Neural progenitor cell (in vitro differentiated cells): ENCODE measurements around the gene SELENOO. TPM values are rescaled to one million over a fixed set of nuclear protein-coding genes. Genes with fewer than 3 reads are reported as not detected.

Experiments
- DNase-seq: peaks from one replicate; pipeline ENCODE4 v3.0.0-alpha.2; 2016; ENCODE audit warnings: low spot score
- H2AFZ ChIP-seq: fragments of 200-600 bp; sonication (generic); replicated peaks from 2 replicates; pipeline ENCODE4 v1.6.1; 2016; ENCODE audit warnings: antibody characterized with exemption
- H3F3A ChIP-seq: fragments of 200-600 bp; sonication (generic); 2 replicates; pipeline ENCODE4 v1.6.1; 2016; ENCODE audit warnings: antibody characterized with exemption, low read depth
- H3K27ac ChIP-seq: fragments of 200-600 bp; sonication (generic); 2 replicates; pipeline ENCODE4 v1.5.1; 2016; ENCODE audit warnings: mild to moderate bottlenecking
- H3K27me3 ChIP-seq: fragments of 200-600 bp; sonication (generic); 2 replicates; pipeline ENCODE4 v1.6.1; 2016; ENCODE audit warnings: mild to moderate bottlenecking, moderate library complexity
- H3K36me3 ChIP-seq: fragments of 200-600 bp; sonication (generic); 2 replicates; pipeline ENCODE4 v1.5.1; 2016
- H3K4me1 ChIP-seq: fragments of 200-600 bp; sonication (generic); 2 replicates; pipeline ENCODE4 v1.6.1; 2016; ENCODE audit warnings: mixed run types
- H3K4me2 ChIP-seq: fragments of 200-600 bp; sonication (generic); 2 replicates; pipeline ENCODE4 v1.6.1; 2016
- H3K4me3 ChIP-seq: fragments of 200-600 bp; sonication (generic); 2 replicates; pipeline ENCODE4 v1.5.1; 2016
- H3K79me2 ChIP-seq: fragments of 200-600 bp; sonication (generic); 2 replicates; pipeline ENCODE4 v1.6.1; 2016; ENCODE audit warnings: low read depth
- H3K9ac ChIP-seq: fragments of 200-600 bp; sonication (generic); 2 replicates; pipeline ENCODE4 v1.6.1; 2016
- H3K9me3 ChIP-seq: fragments of 200-600 bp; sonication (generic); 2 replicates; pipeline ENCODE4 v1.5.1; 2016; ENCODE audit warnings: low read depth
- H4K20me1 ChIP-seq: fragments of 200-600 bp; sonication (generic); 2 replicates; pipeline ENCODE4 v1.6.1; 2016; ENCODE audit warnings: low read depth
- H3K27ac Mint-ChIP-seq: 3 replicates; pipeline ENCODE4 v1.8.0; 2021; ENCODE audit warnings: mixed read lengths
- H3K27me3 Mint-ChIP-seq: 2 replicates; pipeline ENCODE4 v1.8.0; 2022; ENCODE audit warnings: low read depth, mild to moderate bottlenecking, inconsistent platforms, moderate library complexity, mixed read lengths; ENCODE audit not compliant: insufficient read depth
- H3K36me3 Mint-ChIP-seq: 3 replicates; pipeline ENCODE4 v1.8.0; 2021; ENCODE audit warnings: mixed read lengths
- H3K4me1 Mint-ChIP-seq: 3 replicates; pipeline ENCODE4 v1.8.0; 2021; ENCODE audit warnings: mixed read lengths
- H3K4me3 Mint-ChIP-seq: 3 replicates; pipeline ENCODE4 v1.8.0; 2021; ENCODE audit warnings: mild to moderate bottlenecking, moderate library complexity, mixed read lengths
- H3K9me3 Mint-ChIP-seq: 3 replicates; pipeline ENCODE4 v1.8.0; 2020; ENCODE audit warnings: mixed read lengths
- CTCF ChIP-seq: fragments of 200-600 bp; sonication (generic); IDR thresholded peaks from 2 replicates; pipeline ENCODE4 v1.5.1; 2017; ENCODE audit warnings: antibody characterized with exemption, mild to moderate bottlenecking
- EZH2 ChIP-seq: fragments of 200-600 bp; sonication (generic); IDR thresholded peaks from 2 replicates; pipeline ENCODE4 v1.6.1; 2017; ENCODE audit warnings: antibody characterized with exemption, mild to moderate bottlenecking, moderate library complexity
- EZH2phosphoT487 ChIP-seq: fragments of 200-600 bp; sonication (generic); IDR thresholded peaks from 2 replicates; pipeline ENCODE4 v1.6.1; 2017; ENCODE audit warnings: antibody characterized with exemption
- total RNA-seq: library from RNA; depleted of rRNA; stranded (reverse); fragments of >200 nt; gene quantifications from 2 replicates; pipeline ENCODE4 v1.2.3, GENCODE V29; 2015; ENCODE audit warnings: low replicate concordance

Gene SELENOO
- total RNA-seq, 1 donor from 2014 or later, result 7.6 TPM

GRCh38 chr22:50184004-50184901 lies 16.6 kb upstream of the SELENOO start:
- peaks cover 17% of the 10 kb centered on the region for H3K79me2 ChIP-seq
- H3K9ac ChIP-seq, result no peak overlapping the region
- peaks cover 14% of the 10 kb centered on the region for H3K4me1 ChIP-seq
- H3K27me3 Mint-ChIP-seq, result peaks cover 3% of the 10 kb centered on the region
- H2AFZ ChIP-seq, result no peak overlapping the region
- no peaks in the 10 kb centered on the region for H3K36me3 Mint-ChIP-seq
- no peaks in the 10 kb centered on the region for H3K9me3 Mint-ChIP-seq
- TF ChIP-seq CTCF, result no peak
- no peak for TF ChIP-seq EZH2phosphoT487
- TF ChIP-seq EZH2, result no peak
- peak overlapping the region; percentile 18 for H3K4me2 ChIP-seq
- H3K27me3 ChIP-seq, result peaks cover 16% of the 10 kb centered on the region
- DNase-seq, result peak; percentile 63
- peak overlapping the region; percentile 70 for H3K4me3 Mint-ChIP-seq
- no peak overlapping the region for H3K4me3 ChIP-seq
- H4K20me1 ChIP-seq, result peaks cover 25% of the 10 kb centered on the region
- H3K36me3 ChIP-seq, result no peaks in the 10 kb centered on the region
- peaks cover 6% of the 10 kb centered on the region for H3F3A ChIP-seq
- H3K4me1 Mint-ChIP-seq, result peaks cover 14% of the 10 kb centered on the region
- no peaks in the 10 kb centered on the region for H3K9me3 ChIP-seq
- H3K27ac Mint-ChIP-seq, result no peak overlapping the region
- H3K27ac ChIP-seq, result no peak overlapping the region

GRCh38 chr22:50184902-50185374 lies 15.9 kb upstream of the SELENOO start:
- no peak overlapping the region for H3K27ac ChIP-seq
- Mint-ChIP-seq H3K4me1 (peaks cover 10% of the 10 kb centered on the region), H3K4me3 (no peak overlapping the region), H3K27ac (no peak overlapping the region), H3K27me3 (peaks cover 3% of the 10 kb centered on the region), H3K36me3 (no peaks in the 10 kb centered on the region), H3K9me3 (no peaks in the 10 kb centered on the region)
- H4K20me1 ChIP-seq, result peaks cover 32% of the 10 kb centered on the region
- H3K4me2 ChIP-seq, result peak overlapping the region; percentile 58
- H3K4me1 ChIP-seq, result peaks cover 14% of the 10 kb centered on the region
- TF ChIP-seq EZH2phosphoT487 (no peak), EZH2 (no peak), CTCF (no peak)
- no peak overlapping the region for H3K9ac ChIP-seq
- no peaks in the 10 kb centered on the region for H3K9me3 ChIP-seq
- DNase-seq, result peak; percentile 41
- H3K27me3 ChIP-seq, result peaks cover 16% of the 10 kb centered on the region
- H3K36me3 ChIP-seq, result no peaks in the 10 kb centered on the region
- H3K79me2 ChIP-seq, result peaks cover 17% of the 10 kb centered on the region
- H3F3A ChIP-seq, result peaks cover 6% of the 10 kb centered on the region
- peak overlapping the region; percentile 20 for H3K4me3 ChIP-seq
- H2AFZ ChIP-seq, result no peak overlapping the region

GRCh38 chr22:50185375-50186087 lies 15.3 kb upstream of the SELENOO start, which contains the start of gene TRABD:
Gene TRABD (plus strand): TSS chr22:50185913. CDS start chr22:50193061, 7,148 bp downstream.
- peaks cover 38% of the 10 kb centered on the region for H4K20me1 ChIP-seq
- H3K9me3 Mint-ChIP-seq, result no peaks in the 10 kb centered on the region
- peak within 1 kb of the TSS; percentile 21 for H3K9ac ChIP-seq
- H3K36me3 Mint-ChIP-seq, result no peaks in the 10 kb centered on the region
- peaks cover 14% of the 10 kb centered on the region for H3K4me1 ChIP-seq
- H3K27me3 ChIP-seq, result peaks cover 16% of the 10 kb centered on the region
- H3K4me3 ChIP-seq, result peak within 1 kb of the TSS; percentile 67
- H3K27me3 Mint-ChIP-seq, result peaks cover 3% of the 10 kb centered on the region
- peaks cover 10% of the 10 kb centered on the region for H3K4me1 Mint-ChIP-seq
- no peaks in the 10 kb centered on the region for H3K9me3 ChIP-seq
- H3K79me2 ChIP-seq, result peaks cover 17% of the 10 kb centered on the region
- H3K27ac Mint-ChIP-seq, result peak within 1 kb of the TSS; percentile 98
- no peaks in the 10 kb centered on the region for H3K36me3 ChIP-seq
- H3K27ac ChIP-seq, result no peak within 1 kb of the TSS
- H3K4me3 Mint-ChIP-seq, result peak within 1 kb of the TSS; percentile 97
- no peak within 1 kb of the TSS for H2AFZ ChIP-seq
- H3F3A ChIP-seq, result peaks cover 6% of the 10 kb centered on the region
- TF ChIP-seq CTCF (no peak), EZH2 (no peak), EZH2phosphoT487 (no peak)
- peak; percentile 96 for DNase-seq
- H3K4me2 ChIP-seq, result peak within 1 kb of the TSS; percentile 94
